Left cardiac atrium (tissue), 4 donors: ENCODE measurements around the gene HRH1. TPM values are rescaled to one million over a fixed set of nuclear protein-coding genes. Genes with fewer than 3 reads are reported as not detected.
A peak's percentile ranks its signal among the peaks of the same experiment; 100 is the strongest.
"Not testable (repeated sequence)": the region's sequence is repeated elsewhere in the genome, so short reads cannot be mapped to it uniquely, and the experiment has no call there.

Experiments used
- ATAC-seq, 2 donors: fragments of 200-7000 bp; cut with Tn5 transposase; one replicate each; pipeline ENCODE4 v1.9.1; 2020; ENCODE audit warnings: mild to moderate bottlenecking in 2 of 2, moderate library complexity in 2 of 2
- DNase-seq: peaks from one replicate; pipeline ENCODE4 v3.0.0-alpha.2; 2020
- intact Hi-C, 2 donors: fragments of 100-400 bp; cut with DNase I; formaldehyde crosslinking; loops; one replicate each; pipeline versions ENCODE4 v1.14.1 to v1.15.1; 2022 to 2023
- total RNA-seq, 2 donors: library from RNA; stranded (reverse); fragmentation: NEBNext Ultra II Directional; extraction: Animal tissue kit (Norgen Biotek cat#: 25700); gene quantifications; one replicate each; pipeline ENCODE4 v1.2.1, GENCODE V29; 2021
- donor health status: DM: no; HTN: yes; CAD: no.
- donor health status: DM: no; HTN: yes; CAD: no; lungs with severe emphysema.
- donor health status: DM: yes; HTN: yes; CAD: no.
- donor health status: Dilated cardiomyopathy.

HRH1 gene
- total RNA-seq, 2 donors from 2014 or later: 3.0 to 3.5 TPM

DNA sequence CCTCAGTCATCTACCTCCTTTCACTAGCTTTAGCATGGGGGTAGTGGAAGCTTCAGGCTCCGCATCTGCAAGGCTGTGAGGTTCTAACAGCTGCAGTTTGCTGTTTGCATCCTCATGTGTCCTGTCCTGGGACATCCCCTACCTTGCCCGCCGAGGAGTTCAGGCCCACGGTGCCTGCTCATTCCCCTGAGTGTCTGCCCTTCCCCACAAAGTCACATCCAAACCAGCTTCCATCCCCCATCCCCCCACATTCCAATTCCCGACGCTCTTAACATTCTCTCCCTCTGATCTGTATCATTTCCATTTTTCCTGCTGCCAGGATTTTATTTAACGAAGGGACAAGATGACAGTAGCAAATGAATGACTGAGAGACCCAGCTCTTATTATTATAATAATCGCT is 43.8 kb downstream of the HRH1 start:
- no peak for DNase-seq
- ATAC-seq: no peak
- intact Hi-C loops: no loop called here

DNA sequence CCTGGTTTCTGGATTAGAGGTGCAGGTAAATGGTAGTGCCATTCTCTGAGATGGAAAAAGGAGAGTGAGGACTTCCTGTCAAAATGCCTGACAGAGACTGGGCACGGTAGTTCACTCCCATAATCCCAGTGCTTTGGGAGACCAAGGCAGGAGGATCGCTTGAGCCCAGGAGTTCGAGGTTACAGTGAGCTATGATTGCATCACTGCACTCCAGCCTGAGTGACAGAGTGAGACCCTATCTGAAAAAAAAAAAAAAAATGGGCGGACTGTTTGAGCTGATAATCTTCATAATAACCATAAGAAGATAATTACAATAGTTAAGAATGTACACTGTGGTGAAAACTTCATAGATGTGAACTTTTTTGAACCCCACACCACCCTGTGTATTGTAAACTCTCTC is 44.2 kb downstream of the HRH1 start:
- DNase-seq (no peak), ATAC-seq (no peak)
- intact Hi-C loops: no loop called here

DNA sequence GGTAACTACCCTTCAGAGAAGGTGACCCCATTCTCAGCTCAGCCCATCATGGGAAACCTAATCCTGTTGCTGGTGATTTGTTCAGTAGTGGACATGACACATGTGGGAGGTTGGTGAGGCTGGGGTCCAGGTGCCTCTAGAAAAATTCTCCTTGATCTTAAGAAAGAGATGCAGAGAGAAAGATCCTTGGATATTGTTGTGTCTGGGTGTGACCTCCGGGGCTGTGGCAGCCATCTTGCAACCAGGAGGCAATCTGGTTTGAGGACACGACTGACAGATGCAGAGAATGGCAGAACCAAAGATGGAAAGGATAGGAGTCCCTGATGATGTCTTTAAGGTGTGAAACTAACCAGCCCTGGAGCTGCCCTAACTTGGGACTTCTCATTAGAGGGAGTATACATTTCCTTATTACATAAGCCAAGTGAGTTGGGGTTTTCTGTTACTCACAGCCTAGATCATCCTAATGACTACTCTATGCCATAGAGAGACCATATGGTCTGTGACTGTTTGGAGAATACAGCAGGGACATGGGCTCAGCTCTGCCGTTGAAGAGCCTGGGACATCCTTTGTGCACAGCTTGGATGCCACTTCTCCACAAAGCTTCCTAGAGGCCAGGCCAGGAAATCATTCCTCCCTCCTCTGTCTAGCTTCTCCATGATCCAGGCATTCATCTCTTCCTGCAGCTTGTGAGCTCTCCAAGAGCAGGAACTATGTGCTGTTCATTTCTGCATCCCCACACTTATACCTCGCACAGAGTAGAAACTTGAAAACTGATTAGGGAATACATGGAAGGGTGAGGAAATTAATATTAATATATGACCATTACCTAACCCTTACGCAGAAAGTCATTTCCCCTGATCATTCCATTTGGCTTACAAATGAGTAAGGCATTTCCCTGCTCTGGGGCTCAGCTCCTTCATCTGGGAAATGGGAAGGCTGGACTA is 45.9 kb downstream of the HRH1 start:
- no peak for DNase-seq
- intact Hi-C loops: loop anchor here (5.0 to 10.0 kb wide), 3 partner anchors 43 to 255 kb away; no protein-coding TSS in a partner anchor
- no peak for ATAC-seq

DNA sequence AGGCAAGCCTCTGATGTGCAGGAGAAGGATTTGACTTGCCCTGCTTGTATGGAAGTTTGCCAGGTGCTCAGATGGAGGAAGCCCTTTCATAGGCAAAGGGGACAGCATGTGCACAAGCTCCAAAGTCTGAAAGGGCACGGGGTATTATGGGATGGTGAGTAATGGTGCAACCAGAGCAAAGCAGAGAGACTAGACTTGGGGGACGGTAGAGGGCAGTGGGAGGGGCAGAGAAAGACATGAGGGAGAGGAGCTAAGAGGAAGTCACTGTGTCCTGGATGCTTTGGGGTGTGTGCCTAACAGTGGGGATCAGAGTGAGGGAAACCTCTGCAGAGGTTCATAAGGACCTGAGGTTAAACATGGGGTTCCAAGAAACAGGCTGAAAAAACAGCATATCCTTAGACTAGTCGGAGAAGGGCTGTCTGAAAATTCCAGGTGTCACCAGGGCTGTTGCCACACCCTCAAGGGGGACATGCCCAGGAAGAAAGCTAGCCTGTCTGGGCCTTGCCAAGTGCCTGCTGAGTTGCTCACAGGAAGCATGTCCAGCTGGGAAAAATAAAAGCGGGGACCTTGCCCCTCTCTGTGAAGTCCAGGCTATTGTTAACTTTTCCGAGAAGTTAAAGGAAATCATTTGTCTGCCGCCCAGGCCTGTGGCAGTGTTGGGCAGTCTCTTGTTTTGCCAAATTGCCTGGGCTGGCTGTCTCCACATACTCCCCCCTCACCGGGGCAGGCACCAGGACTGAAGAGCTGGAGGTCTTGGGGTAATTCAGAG is 47.1 kb downstream of the HRH1 start:
- peak; percentile 56 to 60 for ATAC-seq
- peak; percentile 63 for DNase-seq
- intact Hi-C loops: loop anchor here (5.0 to 10.0 kb wide), 3 partner anchors 44 to 257 kb away; no protein-coding TSS in a partner anchor

DNA sequence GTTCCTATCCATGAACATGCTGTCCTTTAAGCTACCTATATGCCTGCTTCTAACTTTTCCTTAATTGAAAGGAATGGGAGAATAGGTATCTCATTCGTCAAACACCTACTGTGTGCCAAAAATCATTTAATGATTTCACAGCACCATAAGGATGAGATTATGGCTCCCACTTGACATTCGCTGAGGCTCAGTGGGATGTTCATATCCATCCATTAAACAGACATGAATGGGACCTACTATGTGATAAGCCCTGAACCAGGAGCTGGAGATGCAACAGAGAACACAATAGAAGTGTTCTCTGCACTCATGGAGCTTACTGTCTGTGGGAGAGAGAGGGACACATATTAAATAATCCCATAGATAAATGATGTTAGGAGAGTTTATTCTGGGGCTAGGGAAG is 49.7 kb downstream of the HRH1 start:
- intact Hi-C loops: loop anchor here (5.0 to 10.0 kb wide), 3 partner anchors 47 to 259 kb away; no protein-coding TSS in a partner anchor
- ATAC-seq (no peak), DNase-seq (no peak)

DNA sequence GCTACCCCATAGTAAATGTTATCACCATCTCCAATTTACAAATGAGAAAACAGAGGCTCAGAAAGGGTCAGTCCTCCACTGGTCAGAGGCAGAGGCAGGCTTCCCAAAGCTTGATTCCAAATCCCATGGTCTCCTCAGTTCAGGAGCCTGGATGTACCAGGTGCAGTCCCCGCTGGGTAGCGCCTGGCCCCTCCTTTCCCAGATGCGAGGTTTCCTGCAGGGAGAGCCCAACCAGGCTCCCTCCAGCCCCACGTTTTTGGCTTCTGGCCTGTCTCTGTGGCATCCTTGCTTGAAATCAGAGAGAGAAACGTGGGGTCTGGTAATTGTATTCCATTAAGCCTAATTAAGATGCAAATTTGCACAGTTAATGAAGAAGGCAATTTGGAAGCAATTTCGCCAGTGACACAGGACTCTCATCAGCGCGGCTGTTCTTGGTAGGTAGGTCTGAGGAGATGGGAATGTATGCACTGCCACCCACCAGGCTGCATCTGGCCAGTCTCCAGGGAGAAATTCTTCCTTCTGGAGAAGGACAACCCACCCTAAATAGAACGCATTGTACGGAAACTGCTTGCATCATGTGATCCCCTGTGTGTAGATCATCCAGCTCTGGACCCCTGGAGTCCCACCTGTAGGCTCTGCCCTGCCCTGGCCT is 50.5 kb downstream of the HRH1 start:
- DNase-seq (no peak), ATAC-seq (no peak)
- intact Hi-C loops: loop anchor here (5.0 to 10.0 kb wide), 3 partner anchors 48 to 260 kb away; no protein-coding TSS in a partner anchor

DNA sequence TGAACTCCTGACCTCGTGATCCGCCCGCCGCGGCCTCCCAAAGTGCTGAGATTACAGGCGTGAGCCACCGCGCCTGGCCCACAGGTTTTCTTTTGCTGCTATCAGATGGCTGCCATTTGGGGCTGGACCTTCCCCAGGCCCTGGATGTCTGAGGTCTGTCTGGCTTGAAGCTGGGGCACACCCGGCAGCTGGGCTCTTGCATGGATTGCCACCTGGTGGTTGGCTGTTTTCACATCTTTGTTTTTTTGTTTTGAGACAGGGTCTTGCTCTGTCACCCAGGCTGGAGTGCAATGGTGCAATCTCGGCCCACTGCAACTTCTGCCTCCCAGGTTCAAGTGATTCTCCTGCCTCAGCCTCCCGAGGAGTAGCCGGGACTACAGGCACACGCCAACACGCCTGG is 51.6 kb downstream of the HRH1 start:
- DNase-seq (peak; percentile 30), ATAC-seq (peak in 1 of 2 donors; percentile 25)
- intact Hi-C loops: loop anchor here (2.0 to 10.0 kb wide), 3 partner anchors 141 to 261 kb away; no protein-coding TSS in a partner anchor

DNA sequence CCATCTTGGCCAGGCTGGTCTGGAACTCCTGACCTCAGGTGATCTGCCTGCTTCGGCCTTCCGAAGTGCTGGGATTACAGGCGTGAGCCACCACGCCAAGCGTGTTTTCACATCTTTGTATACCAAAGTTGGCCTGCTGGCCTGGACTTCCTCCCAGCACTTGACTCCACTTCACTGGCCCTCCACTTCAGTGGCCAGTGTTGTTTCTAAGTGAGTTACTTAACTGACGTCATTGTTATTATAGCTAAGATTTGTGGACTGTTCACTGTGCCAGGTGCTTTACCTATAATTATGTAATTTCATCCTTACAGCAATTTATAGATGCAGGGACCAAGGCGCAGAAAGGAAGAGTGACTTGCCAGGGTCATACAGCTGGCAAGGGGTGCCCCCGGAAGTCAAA is 52.0 kb downstream of the HRH1 start:
- no peak for ATAC-seq
- DNase-seq: no peak
- intact Hi-C loops: loop anchor here (2.0 to 10.0 kb wide), 3 partner anchors 142 to 262 kb away; no protein-coding TSS in a partner anchor

DNA sequence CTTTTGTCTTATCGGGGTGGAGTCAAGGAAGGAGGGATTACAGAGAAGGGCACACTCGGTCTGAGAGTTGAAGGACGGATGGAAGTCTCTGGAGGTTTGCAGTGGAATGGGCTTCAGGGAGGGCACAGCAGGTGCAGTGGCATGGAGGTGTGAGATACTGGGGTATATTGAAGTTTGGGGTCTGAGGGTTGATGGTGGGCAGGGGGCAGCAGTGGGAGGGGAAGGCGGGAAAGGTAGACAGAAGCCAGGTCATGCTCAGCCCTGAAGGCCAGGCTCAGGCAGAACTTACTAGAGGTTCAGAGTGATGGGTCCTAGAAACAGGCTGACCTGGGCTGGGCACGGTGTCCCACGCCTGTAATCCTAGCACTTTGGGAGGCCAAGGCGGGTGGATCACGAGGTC is 52.7 kb downstream of the HRH1 start:
- no peak for ATAC-seq
- DNase-seq: no peak
- intact Hi-C loops: loop anchor here (2.0 to 10.0 kb wide), 3 partner anchors 142 to 262 kb away; no protein-coding TSS in a partner anchor

DNA sequence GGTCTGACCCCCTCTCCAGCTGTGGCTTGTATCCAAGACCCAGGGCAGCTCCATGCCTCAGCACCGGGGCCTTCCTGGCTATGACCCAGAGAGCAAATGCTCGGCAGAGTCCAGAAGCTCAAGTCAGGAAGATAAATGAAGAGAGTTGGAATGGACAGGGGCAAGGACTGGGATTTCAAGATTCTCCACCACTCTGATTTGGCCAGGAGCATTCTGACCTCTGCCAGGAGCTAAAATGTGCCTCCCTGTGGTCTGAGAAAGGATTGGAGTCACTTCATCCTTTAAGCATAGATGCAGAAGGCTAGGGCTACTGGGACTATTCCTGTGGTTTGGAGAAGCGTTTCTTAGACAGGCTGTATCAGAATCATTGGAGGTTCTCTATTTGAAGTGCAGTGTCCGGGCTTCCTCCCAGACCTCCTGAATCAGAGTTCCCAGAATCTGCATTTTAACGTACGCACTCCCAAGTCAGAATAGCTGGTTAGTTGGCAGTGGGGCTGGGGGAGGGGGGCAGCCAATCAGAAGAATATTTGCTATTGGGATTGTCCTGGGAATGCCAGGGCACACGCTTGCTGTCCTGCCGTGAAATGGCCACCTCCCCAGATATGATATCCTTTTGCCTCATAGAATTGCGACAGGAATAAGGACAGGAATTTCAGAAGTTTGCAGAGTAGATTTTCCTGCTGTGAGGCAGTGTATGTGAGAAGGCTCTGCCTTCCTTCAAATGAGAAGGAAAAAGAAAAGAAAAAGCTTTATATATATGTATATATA is 57.4 kb downstream of the HRH1 start:
- DNase-seq (no peak), ATAC-seq (peak; percentile 15 to 51)
- intact Hi-C loops: no loop called here

DNA sequence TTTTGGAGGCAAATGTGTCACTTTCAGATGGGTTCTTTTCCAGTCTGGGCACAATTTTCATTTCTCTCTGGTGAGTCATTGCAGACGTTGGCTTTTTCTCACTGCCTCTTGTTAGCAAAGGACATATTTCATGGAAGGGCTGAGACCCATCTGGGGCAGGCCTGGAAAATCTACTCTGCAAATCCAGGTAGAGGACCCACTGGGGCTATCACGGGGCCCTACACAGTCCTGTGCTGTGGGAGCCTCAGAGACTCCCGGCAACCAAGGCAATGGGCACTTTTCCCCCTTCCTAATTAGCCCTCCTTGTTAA is 58.0 kb downstream of the HRH1 start:
- DNase-seq (no peak), ATAC-seq (no peak)
- intact Hi-C loops: no loop called here

DNA sequence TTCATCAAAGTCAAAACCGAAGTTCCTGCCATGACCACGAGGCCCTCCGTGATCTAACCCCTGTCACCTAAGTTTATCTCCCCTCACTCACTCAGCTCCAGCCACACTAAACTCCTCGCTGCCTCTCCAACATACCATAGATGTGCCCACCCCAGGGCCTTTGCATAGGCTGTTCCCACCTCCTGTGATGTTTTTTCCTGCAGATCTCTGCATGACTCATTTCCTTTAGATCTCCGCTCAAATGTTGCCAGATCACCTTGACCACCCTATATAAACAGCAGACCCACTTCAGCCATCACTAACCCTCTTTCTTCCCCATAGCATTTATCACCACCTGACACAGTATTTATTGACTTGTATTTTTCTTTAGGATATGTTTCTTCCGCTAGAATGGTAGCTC is 58.5 kb downstream of the HRH1 start:
- intact Hi-C loops: no loop called here
- ATAC-seq (no peak), DNase-seq (no peak)

DNA sequence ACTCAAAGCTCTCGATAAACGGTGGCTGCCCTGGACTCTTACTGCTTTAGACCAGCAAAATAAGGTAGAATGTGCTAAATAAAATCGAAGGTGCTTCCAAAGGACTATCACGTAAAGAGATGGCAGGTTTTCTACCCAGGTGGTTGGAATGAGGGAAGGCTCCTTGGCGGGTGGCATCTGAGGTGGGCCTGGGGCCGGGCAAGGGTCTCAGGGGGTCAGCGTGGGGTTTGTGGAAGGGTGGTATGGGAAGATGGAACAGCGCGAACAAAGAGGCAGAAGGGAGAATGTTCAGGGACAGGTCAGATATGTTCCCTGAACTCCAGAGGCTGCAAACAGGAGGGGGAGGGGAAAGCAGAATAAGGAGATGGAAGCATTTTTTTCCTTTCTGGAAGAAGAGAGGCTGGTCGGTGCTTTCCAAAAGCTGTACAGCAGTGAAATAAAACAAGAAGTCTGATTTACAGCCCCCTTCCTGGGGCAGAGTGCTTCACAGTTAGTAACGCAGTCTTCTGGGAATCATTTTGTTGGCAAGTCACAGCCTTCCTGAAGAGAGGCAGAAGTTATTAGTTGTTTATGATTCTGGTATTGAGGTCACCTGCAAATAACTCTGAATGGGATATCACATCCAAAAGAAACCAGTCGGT is 59.6 kb downstream of the HRH1 start:
- intact Hi-C loops: no loop called here
- ATAC-seq (no peak), DNase-seq (no peak)

DNA sequence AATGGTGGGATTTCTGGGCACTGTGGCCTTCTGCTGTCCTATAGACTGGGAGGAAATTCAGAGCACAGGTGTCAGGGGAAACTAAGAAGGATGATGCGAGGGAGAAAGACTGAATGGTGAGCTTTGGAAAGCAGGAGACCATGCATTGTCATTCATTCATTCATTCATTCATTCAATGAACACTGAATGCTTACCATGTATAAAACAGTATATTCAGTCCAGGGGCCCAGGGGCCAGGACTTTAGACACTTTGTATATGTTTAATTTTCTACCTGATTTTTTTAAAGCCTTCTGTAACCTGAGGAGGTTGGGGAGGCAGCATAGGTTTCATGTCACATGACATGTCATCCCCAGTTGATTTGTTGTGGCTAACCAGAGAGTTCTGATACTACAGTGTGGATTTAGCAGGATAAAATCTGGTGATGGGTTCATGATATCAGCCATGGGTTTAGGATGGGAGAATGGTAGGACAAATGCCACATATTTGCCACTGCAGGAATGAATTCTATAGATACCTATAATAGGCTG is 60.2 kb downstream of the HRH1 start:
- intact Hi-C loops: no loop called here

DNA sequence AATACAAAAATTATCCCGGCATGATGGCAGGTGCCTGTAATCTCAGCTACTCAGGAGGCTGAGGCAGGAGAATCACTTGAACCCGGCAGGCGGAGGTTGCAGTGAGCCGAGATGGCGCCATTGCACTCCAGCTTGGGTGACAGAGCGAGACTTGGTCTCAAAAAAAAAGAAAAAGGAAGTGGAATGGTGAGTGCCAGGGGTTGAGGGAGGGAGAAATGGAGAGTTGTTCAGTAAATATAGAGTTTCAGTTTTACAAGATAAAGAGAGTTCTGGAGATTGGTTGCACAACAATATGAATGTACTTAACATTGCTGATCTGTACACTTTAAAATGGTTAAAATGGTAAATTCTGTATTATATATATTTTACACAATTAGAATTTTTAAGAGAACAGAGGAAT is 63.1 kb downstream of the HRH1 start:
- intact Hi-C loops, DNase-seq: not testable (repeated sequence)
- peak in 1 of 2 donors; percentile 15 for ATAC-seq

More for the DNA sequence above, 60.2 kb downstream of the HRH1 start:
- DNase-seq (no peak), ATAC-seq (no peak)

DNA sequence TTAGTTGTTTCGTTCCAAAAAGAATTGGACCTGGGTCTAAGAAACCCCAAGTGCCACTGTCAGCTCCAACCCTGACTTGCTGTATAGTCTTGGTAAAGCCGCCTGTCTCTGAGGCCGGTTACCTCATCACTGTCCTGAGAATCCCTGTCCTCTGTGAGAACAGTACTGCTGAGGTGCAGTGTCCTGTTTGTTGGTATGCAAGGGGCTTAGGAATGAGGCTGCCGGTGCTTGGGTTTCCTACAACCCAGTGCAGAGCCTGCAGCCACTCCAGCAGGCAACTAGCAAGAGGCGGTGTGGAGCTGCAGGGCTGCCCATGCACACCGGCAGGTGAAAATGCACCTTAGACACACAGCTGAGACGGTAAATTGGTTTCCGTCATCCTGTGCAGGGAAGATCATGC is 65.9 kb downstream of the HRH1 start:
- intact Hi-C loops: no loop called here
- no peak for ATAC-seq
- no peak for DNase-seq

DNA sequence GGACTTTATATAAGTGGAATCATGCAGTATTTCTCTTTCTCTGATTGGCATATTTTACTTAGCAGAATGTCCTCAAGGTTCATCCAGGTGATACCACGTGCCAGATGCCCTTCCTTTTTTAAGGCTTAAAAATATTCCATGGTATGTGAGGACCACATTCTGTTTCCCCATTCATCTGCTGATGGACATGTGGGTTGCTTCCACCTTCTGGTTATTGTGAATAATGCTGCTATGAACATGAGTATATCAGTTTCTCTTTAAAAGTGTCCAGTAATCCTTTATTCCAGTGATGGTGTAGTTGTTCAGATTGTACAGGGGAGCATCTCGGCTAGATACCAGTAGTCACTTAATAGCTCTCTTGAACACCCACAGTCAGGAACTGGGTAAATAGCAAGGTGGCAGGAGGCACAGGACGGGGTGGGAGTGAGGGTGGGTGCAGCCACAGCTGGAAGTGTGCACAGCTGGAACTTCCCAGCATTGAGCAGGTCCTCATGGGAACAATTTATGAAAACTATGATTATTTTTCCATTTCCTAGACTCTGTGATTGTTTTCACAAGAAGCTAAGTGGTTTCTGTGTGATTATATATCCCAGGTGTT is 67.6 kb downstream of the HRH1 start:
- ATAC-seq: no peak
- DNase-seq: no peak
- intact Hi-C loops: no loop called here

DNA sequence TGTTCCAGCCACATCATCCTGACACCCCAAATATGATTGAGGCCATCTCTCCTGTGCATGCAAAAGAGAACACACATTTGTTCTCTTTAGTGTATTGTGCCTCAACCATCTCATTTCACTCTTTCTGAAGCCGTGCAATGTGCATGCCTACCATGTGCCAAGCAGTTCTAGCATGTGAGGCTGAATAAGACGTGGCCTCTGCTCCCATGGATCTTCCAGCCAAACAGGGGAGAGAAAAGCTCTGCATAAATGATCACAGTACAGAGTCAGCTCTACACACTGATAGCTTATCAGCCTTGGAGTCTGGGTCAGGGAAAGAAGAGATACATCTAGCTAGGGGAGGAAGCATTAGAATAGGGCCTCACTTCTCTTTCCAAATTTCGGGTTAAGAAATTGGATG is 69.7 kb downstream of the HRH1 start:
- no peak for ATAC-seq
- intact Hi-C loops: no loop called here

More for the DNA sequence above, 69.7 kb downstream of the HRH1 start:
- DNase-seq: no peak
